Urothelium cell line (cell line): ENCODE data around the gene GLUD1.
"Not testable (repeated sequence)": the region's sequence is repeated elsewhere in the genome, so short reads cannot be mapped to it uniquely, and the experiment has no call there.

Source experiments
- DNase-seq: peaks from one replicate; pipeline ENCODE4 v3.0.0; 2011; ENCODE audit warnings: low spot score, mixed read lengths
- FAIRE-seq: peaks from 2 replicates; lab custom pipeline; 2011; peaks lifted over from hg19 to GRCh38; lab: Jason Lieb, UNC

The GLUD1 gene

DNA sequence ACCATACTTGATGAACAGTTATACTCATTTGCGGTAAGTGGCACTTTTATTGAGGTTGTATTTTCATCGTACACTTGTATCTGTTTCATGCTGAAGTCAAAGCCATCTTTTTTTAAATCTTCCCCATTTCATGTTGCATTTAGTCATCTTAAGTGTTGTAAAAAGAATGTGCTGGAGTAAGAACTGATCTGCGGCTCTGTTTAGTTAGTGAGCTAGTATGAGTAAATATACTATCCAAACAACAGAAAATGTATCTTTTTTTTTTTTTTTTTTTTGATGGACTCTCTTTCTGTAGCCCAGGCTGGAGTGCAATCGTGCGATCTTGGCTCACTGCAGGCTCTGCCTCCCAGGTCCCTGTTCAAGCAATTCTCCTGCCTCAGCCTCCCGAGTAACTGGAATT lies 87.0 kb downstream of the GLUD1 start:
- not testable (repeated sequence) for DNase-seq, FAIRE-seq

DNA sequence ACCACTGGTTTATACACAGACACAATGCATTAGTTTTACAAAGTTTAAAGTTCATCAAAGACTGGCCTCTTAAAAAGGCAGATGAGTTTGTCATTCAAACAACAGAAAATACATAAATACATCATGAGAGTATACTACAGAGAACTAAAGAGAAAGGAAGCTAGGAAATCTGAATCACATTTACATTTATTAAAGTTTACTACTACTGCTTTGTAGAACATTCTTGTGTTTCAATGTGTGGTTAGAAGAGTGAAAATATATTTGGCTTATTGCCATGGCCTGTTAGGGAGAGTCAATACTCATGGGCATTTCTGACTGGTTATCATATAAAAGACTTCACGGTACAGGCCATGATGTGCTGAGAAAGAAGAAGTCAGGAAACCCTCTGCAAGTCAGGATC lies 87.5 kb downstream of the GLUD1 start:
- FAIRE-seq, DNase-seq: not testable (repeated sequence)

DNA sequence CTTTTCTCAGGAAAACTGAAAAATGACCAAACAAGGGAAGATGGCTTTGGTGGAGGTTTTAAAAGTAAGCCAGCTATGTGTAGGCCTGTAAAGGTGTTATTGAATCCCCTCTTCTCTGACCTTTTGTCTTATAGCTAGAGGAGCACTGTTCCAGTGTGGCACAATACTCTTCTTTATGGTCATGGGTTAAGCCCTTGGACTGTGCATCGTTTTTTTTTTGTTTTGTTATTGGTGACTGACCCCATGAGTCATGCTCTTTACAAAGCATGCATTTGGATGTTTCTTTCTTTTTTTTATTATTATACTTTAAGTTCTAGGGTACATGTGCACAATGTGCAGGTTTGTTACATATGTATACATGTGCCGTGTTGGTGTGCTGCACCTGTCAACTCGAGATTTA lies 94.2 kb downstream of the GLUD1 start:
- FAIRE-seq (no peak), DNase-seq (no peak)
